KMS-11 (cell line): ENCODE measurements around the gene FLG.

Source experiments
- H2AFZ ChIP-seq: fragments of 200-600 bp; sonication (generic); 2 replicates; pipeline ENCODE4 v1.6.1; 2016; ENCODE audit warnings: antibody characterized with exemption, mixed run types, low read depth
- H3K27ac ChIP-seq: fragments of 200-600 bp; sonication (generic); 2 replicates; pipeline ENCODE4 v1.6.1; 2016; ENCODE audit warnings: mild to moderate bottlenecking, mixed run types
- H3K27me3 ChIP-seq: fragments of 200-600 bp; sonication (generic); 2 replicates; pipeline ENCODE4 v1.6.1; 2017; ENCODE audit warnings: mild to moderate bottlenecking, low read depth, mixed run types, moderate library complexity; ENCODE audit not compliant: insufficient read depth
- H3K36me3 ChIP-seq: fragments of 200-600 bp; sonication (generic); 2 replicates; pipeline ENCODE4 v1.6.1; 2017; ENCODE audit warnings: mild to moderate bottlenecking, mixed run types; ENCODE audit not compliant: insufficient read depth
- H3K4me1 ChIP-seq: fragments of 200-600 bp; sonication (generic); 2 replicates; pipeline ENCODE4 v1.6.1; 2016; ENCODE audit warnings: mild to moderate bottlenecking, low read depth, mixed run types; ENCODE audit not compliant: poor library complexity, severe bottlenecking
- H3K4me2 ChIP-seq: fragments of 200-600 bp; sonication (generic); 2 replicates; pipeline ENCODE4 v1.7.0; 2016; ENCODE audit warnings: mild to moderate bottlenecking, mixed run types
- H3K4me3 ChIP-seq: fragments of 200-600 bp; sonication (generic); IDR thresholded peaks from 2 replicates; pipeline ENCODE4 v1.6.1; 2017; ENCODE audit warnings: low read depth, low read length, mixed read lengths; ENCODE audit not compliant: insufficient read depth
- H3K79me2 ChIP-seq: fragments of 200-600 bp; sonication (generic); 2 replicates; pipeline ENCODE4 v1.6.1; 2016; ENCODE audit warnings: low read depth, mixed run types; ENCODE audit not compliant: insufficient read depth
- H3K9ac ChIP-seq: fragments of 200-600 bp; sonication (generic); 2 replicates; pipeline ENCODE4 v1.6.1; 2016; ENCODE audit warnings: mild to moderate bottlenecking, mixed run types
- H4K20me1 ChIP-seq: fragments of 200-600 bp; sonication (generic); 2 replicates; pipeline ENCODE4 v1.6.1; 2016; ENCODE audit warnings: mild to moderate bottlenecking, mixed run types; ENCODE audit not compliant: insufficient read depth
- CTCF ChIP-seq: fragments of 200-600 bp; sonication (generic); conservative IDR thresholded peaks from 2 replicates; pipeline ENCODE4 v1.6.1; 2017; ENCODE audit warnings: low read depth, mild to moderate bottlenecking, antibody characterized with exemption, low read length, moderate library complexity, mixed read lengths

The FLG gene

DNA sequence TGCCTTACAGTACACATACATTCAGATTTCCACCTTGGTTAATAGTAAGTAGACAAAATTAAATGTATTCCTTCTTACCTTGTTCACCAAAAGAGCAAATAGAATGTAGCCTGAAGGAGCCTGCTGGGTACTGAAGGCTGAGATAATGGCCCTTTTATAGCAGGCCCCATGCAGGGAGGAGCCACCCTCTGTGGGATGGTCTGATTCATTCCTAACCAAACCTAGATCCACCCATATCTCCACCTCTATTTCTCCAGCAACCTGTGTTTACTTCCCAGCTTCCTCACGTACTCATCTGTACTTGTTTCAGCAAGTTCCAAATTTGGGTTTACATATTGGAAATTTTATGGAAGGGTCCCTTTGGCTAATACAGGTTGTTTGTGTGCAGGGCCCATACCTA is at the start of gene FLG:
Gene FLG, minus strand, starts transcription at position 129 of the 400 bp plus-strand sequence. CDS start 9,783 bp downstream, outside the sequence.
- Histone ChIP-seq H4K20me1 (no peaks in the 10 kb centered on the region), H3K36me3 (no peaks in the 10 kb centered on the region; the same call in 1 of the 2 replicates)

GRCh38 chr1:152374451-152374850 is 49.4 kb upstream of the FLG start:
- Histone ChIP-seq H3K79me2 (no peaks in the 10 kb centered on the region), H3K4me1 (peaks cover 9% of the 10 kb centered on the region), H4K20me1 (no peaks in the 10 kb centered on the region), H3K4me2 (no peak overlapping the region), H3K9ac (no peak overlapping the region), H3K4me3 (no peak overlapping the region), H3K27ac (no peak overlapping the region), H3K27me3 (no peaks in the 10 kb centered on the region), H3K36me3 (no peaks in the 10 kb centered on the region), H2AFZ (no peak overlapping the region)
- TF ChIP-seq CTCF: no peak

More for the DNA sequence above, at the start of gene FLG:
- Histone ChIP-seq H3K79me2 (no peaks in the 10 kb centered on the region), H3K4me1 (no peaks in the 10 kb centered on the region), H3K27ac (no peak within 1 kb of the TSS), H3K9ac (no peak within 1 kb of the TSS), H2AFZ (no peak within 1 kb of the TSS), H3K27me3 (no peaks in the 10 kb centered on the region), H3K4me3 (no peak within 1 kb of the TSS), H3K4me2 (no peak within 1 kb of the TSS)
- TF ChIP-seq CTCF: no peak

GRCh38 chr1:152372672-152373071 is 47.6 kb upstream of the FLG start:
- H3K4me1 ChIP-seq: peaks cover 9% of the 10 kb centered on the region
- no peak overlapping the region for H3K4me3 ChIP-seq
- H3K27ac ChIP-seq: no peak overlapping the region
- H4K20me1 ChIP-seq: no peaks in the 10 kb centered on the region
- no peaks in the 10 kb centered on the region for H3K36me3 ChIP-seq
- TF ChIP-seq CTCF: no peak
- H3K4me2 ChIP-seq: no peak overlapping the region
- no peak overlapping the region for H3K9ac ChIP-seq
- no peaks in the 10 kb centered on the region for H3K27me3 ChIP-seq
- no peaks in the 10 kb centered on the region for H3K79me2 ChIP-seq
- H2AFZ ChIP-seq: no peak overlapping the region

DNA sequence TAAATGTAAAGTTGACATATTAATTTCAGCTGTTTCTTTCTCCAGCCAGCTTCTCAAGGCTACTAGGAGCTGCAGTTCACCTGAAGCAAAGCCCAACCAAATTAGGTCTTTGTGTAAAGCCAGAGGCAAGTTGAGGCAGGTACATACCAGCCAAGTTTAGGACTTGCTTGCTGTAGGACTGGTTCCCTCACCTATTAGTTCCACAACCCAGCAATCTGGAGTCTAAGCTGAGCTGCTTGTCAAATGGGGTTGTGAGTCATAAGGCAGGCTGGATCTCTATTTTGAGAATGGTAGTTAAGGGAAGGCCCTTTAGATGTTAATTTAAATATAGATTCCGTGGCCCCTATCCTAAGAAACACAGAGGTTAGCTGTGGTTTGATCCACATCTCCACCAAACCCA is 42.4 kb upstream of the FLG start:
- no peaks in the 10 kb centered on the region for H3K4me1 ChIP-seq
- H3K79me2 ChIP-seq: no peaks in the 10 kb centered on the region
- no peaks in the 10 kb centered on the region for H3K27me3 ChIP-seq
- H3K9ac ChIP-seq: no peak overlapping the region
- H3K4me2 ChIP-seq: no peak overlapping the region
- no peak overlapping the region for H2AFZ ChIP-seq
- H4K20me1 ChIP-seq: no peaks in the 10 kb centered on the region
- no peak overlapping the region for H3K4me3 ChIP-seq
- H3K36me3 ChIP-seq: no peaks in the 10 kb centered on the region
- no peak for TF ChIP-seq CTCF
- no peak overlapping the region for H3K27ac ChIP-seq
